Omental fat pad (tissue), 4 donors: Measurements from ENCODE around the gene PHLDA3. TPM values are rescaled to one million over a fixed set of nuclear protein-coding genes. Genes with fewer than 3 reads are reported as not detected.
A peak's percentile ranks its signal among the peaks of the same experiment; 100 is the strongest.

Experiments
- ATAC-seq: fragments of 150-250 bp; one replicate; pipeline ENCODE4 v1.9.1; 2016; ENCODE audit warnings: mild to moderate bottlenecking, moderate library complexity; ENCODE audit not compliant: low FRiP score
- DNase-seq: peaks from one replicate; pipeline ENCODE4 v3.0.0-alpha.2; 2019; ENCODE audit warnings: low spot score
- CTCF ChIP-seq, 3 donors: fragments of 450-650 bp; IDR thresholded peaks; one replicate each; pipeline ENCODE4 v1.5.1; 2016 to 2017; ENCODE audit warnings: antibody characterized with exemption in 3 of 3, mild to moderate bottlenecking in 3 of 3, moderate library complexity in 2 of 3
- total RNA-seq, 4 donors: library from RNA; depleted of rRNA; stranded (reverse); fragments of >200 nt; gene quantifications; one replicate each; pipeline ENCODE4 v1.1.0, GENCODE V29; 2016

Gene PHLDA3
- total RNA-seq, 4 donors from 2014 or later, result 95.2 to 392 (median 148) TPM

DNA sequence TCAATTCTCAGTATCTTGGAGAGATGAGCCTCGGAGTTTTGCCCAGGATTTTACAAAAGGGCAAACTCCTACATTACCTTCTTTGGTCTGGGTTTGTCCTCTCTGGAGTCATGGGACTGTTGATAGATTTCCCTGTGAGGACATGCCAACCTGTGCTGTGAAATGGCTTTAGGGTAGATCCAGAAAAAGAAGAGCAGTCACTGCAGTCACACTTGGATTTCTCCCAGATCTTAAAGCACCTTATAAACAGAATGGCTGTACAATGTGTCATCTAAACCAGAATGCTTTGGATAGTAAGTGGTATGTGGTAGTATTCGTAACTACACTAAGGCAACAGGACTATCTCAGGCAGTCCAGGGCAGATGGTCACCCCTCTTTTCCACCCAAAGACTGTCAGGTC, 39.8 kb upstream of the PHLDA3 start:
- no peak for TF ChIP-seq CTCF (IDR thresholded peaks at IDR 0.05)
- DNase-seq, result no peak
- ATAC-seq, result no peak

DNA sequence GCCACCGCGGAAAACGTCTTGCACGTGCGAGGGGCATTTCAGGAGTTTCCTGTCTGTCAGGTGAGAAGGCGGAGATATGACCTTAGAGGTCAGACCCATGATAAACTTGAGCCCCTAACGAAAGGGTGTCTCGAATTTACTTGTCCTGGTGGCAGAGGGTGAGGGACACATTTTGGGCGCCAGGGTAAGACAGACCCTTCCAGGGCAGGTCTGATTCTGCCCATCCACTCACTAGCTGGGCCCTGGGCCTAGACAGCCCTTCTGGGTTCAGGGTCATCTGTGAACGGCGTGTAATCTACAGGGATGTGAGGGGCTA, 38.3 kb upstream of the PHLDA3 start:
- no peak for TF ChIP-seq CTCF (IDR thresholded peaks at IDR 0.05)
- DNase-seq (no peak), ATAC-seq (no peak)

DNA sequence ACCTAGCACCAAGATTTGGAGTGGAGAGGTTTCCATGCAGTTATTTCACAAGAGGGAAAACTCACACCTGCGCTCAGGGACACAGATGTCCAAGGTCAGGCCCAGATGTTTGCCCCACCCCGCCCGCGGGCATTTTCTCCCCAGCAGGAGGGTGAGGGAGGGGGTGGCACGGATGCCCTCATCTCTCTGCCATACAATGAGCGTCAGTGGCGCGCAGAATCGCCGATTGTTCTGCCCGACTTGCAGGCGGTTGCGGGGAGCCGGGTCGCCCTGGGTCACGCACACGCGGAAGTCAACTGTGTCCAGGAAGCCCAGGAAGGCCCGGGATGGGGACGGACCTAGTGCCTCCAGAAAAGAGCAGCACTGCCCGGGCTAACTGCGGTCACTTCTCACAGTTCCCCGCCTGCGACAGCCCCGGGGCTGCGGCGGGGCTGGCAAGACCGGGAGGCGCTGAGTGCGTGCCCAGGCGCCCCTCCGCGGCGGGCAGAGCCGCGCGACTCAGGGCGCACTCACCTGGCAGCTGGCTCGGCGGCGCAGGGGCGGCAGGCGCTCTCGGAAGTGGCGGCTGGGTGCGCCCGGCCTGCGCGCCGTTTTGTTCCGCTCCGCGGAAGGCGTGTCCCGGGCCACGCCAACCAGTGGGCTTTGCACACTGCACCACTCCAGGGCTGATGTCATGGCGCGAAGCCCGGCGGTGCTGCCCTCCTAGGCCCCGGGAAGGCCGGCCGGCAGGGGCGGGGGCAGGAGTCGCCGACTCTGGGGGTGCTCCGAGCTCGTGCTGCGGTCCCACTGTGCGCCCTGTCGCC, 37.8 kb upstream of the PHLDA3 start, which contains the start of gene CSRP1:
Gene CSRP1, minus strand, starts transcription at position 567 of the 803 bp plus-strand sequence. CDS start 10,820 bp downstream, outside the sequence.
- DNase-seq, result no peak
- peak; percentile 90 for ATAC-seq
- TF ChIP-seq CTCF (IDR thresholded peaks at IDR 0.05), result no peak

- ATAC-seq, result no peak
- no peak for TF ChIP-seq CTCF (IDR thresholded peaks at IDR 0.05)
- no peak for DNase-seq
These were observed 37.1 kb upstream of the PHLDA3 start for GRCh38 chr1:201506092-201506491.

DNA sequence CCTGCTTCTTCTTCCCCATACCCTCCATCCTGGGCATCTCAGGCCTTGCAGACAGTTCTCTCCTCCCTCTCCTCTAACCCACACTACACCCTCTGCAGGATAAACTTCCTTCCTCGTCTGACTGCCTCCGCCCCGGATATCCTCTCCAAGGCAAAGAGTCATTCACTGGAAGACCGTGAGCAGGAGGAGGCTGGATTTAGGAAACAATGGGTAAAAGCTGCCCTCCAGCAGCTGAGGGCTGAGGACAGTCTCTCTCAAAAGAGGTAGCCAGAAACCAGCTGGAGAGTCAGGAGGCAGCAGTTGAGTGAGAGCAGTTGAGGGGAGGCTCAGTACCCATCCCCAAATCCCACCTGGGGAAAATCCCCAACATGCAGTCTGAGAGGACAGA, 36.5 kb upstream of the PHLDA3 start:
- TF ChIP-seq CTCF (IDR thresholded peaks at IDR 0.05), result no peak
- DNase-seq, result no peak
- no peak for ATAC-seq

DNA sequence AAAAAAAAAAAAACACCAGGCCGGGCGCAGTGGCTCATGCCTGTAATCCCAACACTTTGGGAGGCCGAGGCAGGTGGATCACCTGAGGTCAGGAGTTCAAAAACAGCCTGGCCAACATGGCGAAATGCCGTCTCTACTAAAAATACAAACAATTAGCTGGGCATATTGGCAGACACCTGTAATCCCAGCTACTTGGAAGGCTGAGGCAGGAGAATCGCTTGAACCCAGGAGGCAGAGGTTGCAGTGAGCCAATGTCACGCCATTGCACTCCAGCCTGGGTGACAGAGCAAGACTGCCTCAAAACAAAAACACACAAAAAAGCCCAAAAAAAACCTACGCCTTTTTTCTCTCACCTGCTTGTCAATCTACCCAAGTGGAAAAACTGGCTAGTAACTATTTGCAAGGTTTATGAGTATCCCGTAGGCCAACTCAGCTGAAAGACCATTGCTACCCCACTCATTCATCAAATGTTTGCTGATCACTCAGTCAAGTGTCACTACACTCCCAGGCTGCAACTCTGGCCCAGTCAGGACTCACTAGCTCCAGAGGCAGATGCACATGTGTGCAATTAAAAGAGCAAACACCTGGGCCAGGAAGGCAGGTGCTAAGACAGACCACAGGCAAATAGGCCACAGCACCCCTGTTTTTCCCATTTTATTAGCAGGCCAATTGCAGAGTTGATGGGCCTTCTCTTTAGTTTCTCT, 36.0 kb upstream of the PHLDA3 start:
- no peak for ATAC-seq
- no peak for TF ChIP-seq CTCF (IDR thresholded peaks at IDR 0.05)
- DNase-seq, result no peak
